HepG2 (cell line): ENCODE measurements around the gene C1RL. TPM values are rescaled to one million over a fixed set of nuclear protein-coding genes. Genes with fewer than 3 reads are reported as not detected.

Experiments
- ATRX ChIP-seq: sonication (generic); formaldehyde crosslinking; IDR thresholded peaks from 2 replicates; pipeline ENCODE4 v1.4.0; 2020; ENCODE audit warnings: missing genetic modification reagents, borderline replicate concordance
- CHCHD3 ChIP-seq: sonication (generic); formaldehyde crosslinking; IDR thresholded peaks from 2 replicates; pipeline ENCODE4 v1.8.0; 2022; ENCODE audit warnings: mild to moderate bottlenecking, missing genetic modification reagents, moderate library complexity
- DPF2 ChIP-seq: sonication (generic); formaldehyde crosslinking; IDR thresholded peaks from 2 replicates; pipeline ENCODE4 v1.4.0; 2020; ENCODE audit warnings: mild to moderate bottlenecking, low read depth, missing genetic modification reagents, borderline replicate concordance
- HIC2 ChIP-seq: sonication (generic); formaldehyde crosslinking; IDR thresholded peaks from 2 replicates; pipeline ENCODE4 v1.9.0; 2022; ENCODE audit warnings: low read depth, missing genetic modification reagents
- HMGXB4 ChIP-seq, 2 experiments: sonication (generic) in 1 of 2; formaldehyde crosslinking in 1 of 2; IDR thresholded peaks; 2 replicates each; pipeline versions ENCODE4 v1.4.0 to v1.6.1; 2018 to 2020; ENCODE audit warnings: missing genetic modification reagents in 2 of 2, borderline replicate concordance in 1 of 2, low read depth in 1 of 2, mild to moderate bottlenecking in 1 of 2, missing biosample characterization in 1 of 2
- HNF1B ChIP-seq: sonication (generic); formaldehyde crosslinking; IDR thresholded peaks from 2 replicates; pipeline ENCODE4 v1.5.1; 2020; ENCODE audit warnings: mild to moderate bottlenecking, moderate library complexity, missing genetic modification reagents
- IRF1 ChIP-seq: sonication (generic); formaldehyde crosslinking; IDR thresholded peaks from 2 replicates; pipeline ENCODE4 v1.4.0; 2020; ENCODE audit warnings: low read depth, mild to moderate bottlenecking, missing genetic modification reagents
- ONECUT2 ChIP-seq: sonication (generic); formaldehyde crosslinking; IDR thresholded peaks from 2 replicates; pipeline ENCODE4 v1.4.0; 2020; ENCODE audit warnings: missing genetic modification reagents
- TFE3 ChIP-seq: IDR thresholded peaks from 2 replicates; pipeline ENCODE4 v1.6.1; 2016
- ZBTB21 ChIP-seq: sonication (generic); formaldehyde crosslinking; IDR thresholded peaks from 2 replicates; pipeline ENCODE4 v1.4.0; 2020; ENCODE audit warnings: missing genetic modification reagents
- ZBTB4 ChIP-seq: sonication (generic); formaldehyde crosslinking; IDR thresholded peaks from 2 replicates; pipeline ENCODE4 v1.4.0; 2020; ENCODE audit warnings: missing genetic modification reagents, mild to moderate bottlenecking, borderline replicate concordance
- ZFP82 ChIP-seq: sonication (generic); formaldehyde crosslinking; IDR thresholded peaks from 2 replicates; pipeline ENCODE4 v1.5.1; 2020; ENCODE audit warnings: mild to moderate bottlenecking, missing genetic modification reagents, borderline replicate concordance
- ZNF180 ChIP-seq: sonication (generic); formaldehyde crosslinking; IDR thresholded peaks from 2 replicates; pipeline ENCODE4 v1.4.0; 2020; ENCODE audit warnings: low read depth, missing genetic modification reagents, borderline replicate concordance
- ZNF343 ChIP-seq: sonication (generic); formaldehyde crosslinking; IDR thresholded peaks from 2 replicates; pipeline ENCODE4 v1.4.0; 2020; ENCODE audit warnings: mild to moderate bottlenecking, missing genetic modification reagents
- ZNF772 ChIP-seq: sonication (generic); formaldehyde crosslinking; IDR thresholded peaks from 2 replicates; pipeline ENCODE4 v1.5.0; 2020; ENCODE audit warnings: mild to moderate bottlenecking, missing genetic modification reagents
- ZNF879 ChIP-seq: sonication (generic); formaldehyde crosslinking; IDR thresholded peaks from 2 replicates; pipeline ENCODE4 v1.8.1; 2023; ENCODE audit warnings: missing genetic modification reagents
- polyA plus RNA-seq, 8 experiments: library from polyadenylated mRNA; depleted of rRNA in 3 of 8; stranded (reverse) in 7 of 8; unstranded in 1 of 8; fragments of >200 nt; fragmentation: Illumina TruSeq in 4 of 8; extraction: Trizol in 4 of 8; gene quantifications; 2 replicates each; pipeline versions ENCODE4 v1.2.1 to v1.2.3, GENCODE V29; 2011 to 2016; ENCODE audit warnings: low read depth in 4 of 8, missing spikeins in 1 of 8, mixed read lengths in 1 of 8; ENCODE audit not compliant: insufficient read depth in 1 of 8
- total RNA-seq, 5 experiments: library from RNA; depleted of rRNA; stranded (reverse); fragments of >200 nt; fragmentation: Illumina TruSeq; extraction: Trizol; gene quantifications; 2 replicates each; pipeline ENCODE4 v1.2.3, GENCODE V29; 2016; ENCODE audit warnings: low read depth in 1 of 5

C1RL gene
- total and polyA plus RNA-seq, 2 of the 13 experiments (the other 11 are each of a cell fraction or from before 2014, with no cell fraction given): 28.9 to 53.1 TPM

GRCh38 chr12:7060353-7060954 lies 48.6 kb downstream of the C1RL start, which contains the start of gene C1S (continued):
- TF ChIP-seq HNF1B (CRISPR knock-in tag) (peak; percentile 70), DPF2 (CRISPR knock-in tag) (no peak), ATRX (CRISPR knock-in tag) (no peak), IRF1 (CRISPR knock-in tag) (no peak), ZNF879 (CRISPR knock-in tag) (no peak), ZBTB4 (CRISPR knock-in tag) (no peak), TFE3 (CRISPR knock-in tag) (no peak), HIC2 (CRISPR knock-in tag) (peak; percentile 71; the same call in 1 of the 2 replicates), ZNF772 (CRISPR knock-in tag) (no peak), CHCHD3 (CRISPR knock-in tag) (no peak), ZNF180 (CRISPR knock-in tag) (no peak), ZBTB21 (CRISPR knock-in tag) (no peak), ZFP82 (CRISPR knock-in tag) (no peak), HMGXB4 (CRISPR knock-in tag; IDR thresholded peaks at IDR 0.05; ENCODE audit: borderline replicate concordance in 1 of 2, low read depth in 1 of 2) (peak; percentile 70 to 87; a peak in 3 of 4 replicates), ZNF343 (CRISPR knock-in tag) (no peak), ONECUT2 (no peak)
